HEK293T (cell line): ENCODE measurements around the gene EML4.

Source experiments
- ARNT ChIP-seq: fragments of 450-650 bp; IDR thresholded peaks from 2 replicates; pipeline ENCODE4 v1.6.1; 2017; ENCODE audit warnings: mild to moderate bottlenecking
- BHLHE40 ChIP-seq: fragments of 450-650 bp; IDR thresholded peaks from 2 replicates; pipeline ENCODE4 v1.6.1; 2016; ENCODE audit warnings: mild to moderate bottlenecking, moderate library complexity, borderline replicate concordance
- CTBP1 ChIP-seq: fragments of 450-650 bp; IDR thresholded peaks from 2 replicates; pipeline ENCODE4 v1.6.1; 2016; ENCODE audit warnings: borderline replicate concordance
- ELF4 ChIP-seq: fragments of 450-650 bp; IDR thresholded peaks from 2 replicates; pipeline ENCODE4 v1.6.1; 2017; ENCODE audit warnings: antibody characterized with exemption
- FOXK2 ChIP-seq: fragments of 450-650 bp; IDR thresholded peaks from 2 replicates; pipeline ENCODE4 v1.6.1; 2016; ENCODE audit warnings: mild to moderate bottlenecking
- HDGF ChIP-seq: fragments of 450-650 bp; IDR thresholded peaks from 2 replicates; pipeline ENCODE4 v1.6.1; 2017; ENCODE audit warnings: antibody characterized with exemption, borderline replicate concordance
- LEF1 ChIP-seq: fragments of 450-650 bp; IDR thresholded peaks from 2 replicates; pipeline ENCODE4 v1.6.1; 2017; ENCODE audit warnings: mild to moderate bottlenecking, borderline replicate concordance
- NFRKB ChIP-seq: fragments of 450-650 bp; IDR thresholded peaks from 2 replicates; pipeline ENCODE4 v1.6.1; 2016; ENCODE audit warnings: mild to moderate bottlenecking, moderate library complexity
- PKNOX1 ChIP-seq: fragments of 450-650 bp; IDR thresholded peaks from 2 replicates; pipeline ENCODE4 v1.6.1; 2016
- SP1 ChIP-seq: fragments of 450-650 bp; IDR thresholded peaks from 2 replicates; pipeline ENCODE4 v1.6.1; 2017
- SUZ12 ChIP-seq: fragments of 450-650 bp; IDR thresholded peaks from 2 replicates; pipeline ENCODE4 v1.6.1; 2016; ENCODE audit warnings: mild to moderate bottlenecking
- TARDBP ChIP-seq: fragments of 450-650 bp; IDR thresholded peaks from 2 replicates; pipeline ENCODE4 v1.6.1; 2016
- ZNF384 ChIP-seq: fragments of 450-650 bp; IDR thresholded peaks from 2 replicates; pipeline ENCODE4 v1.6.1; 2016

DNA sequence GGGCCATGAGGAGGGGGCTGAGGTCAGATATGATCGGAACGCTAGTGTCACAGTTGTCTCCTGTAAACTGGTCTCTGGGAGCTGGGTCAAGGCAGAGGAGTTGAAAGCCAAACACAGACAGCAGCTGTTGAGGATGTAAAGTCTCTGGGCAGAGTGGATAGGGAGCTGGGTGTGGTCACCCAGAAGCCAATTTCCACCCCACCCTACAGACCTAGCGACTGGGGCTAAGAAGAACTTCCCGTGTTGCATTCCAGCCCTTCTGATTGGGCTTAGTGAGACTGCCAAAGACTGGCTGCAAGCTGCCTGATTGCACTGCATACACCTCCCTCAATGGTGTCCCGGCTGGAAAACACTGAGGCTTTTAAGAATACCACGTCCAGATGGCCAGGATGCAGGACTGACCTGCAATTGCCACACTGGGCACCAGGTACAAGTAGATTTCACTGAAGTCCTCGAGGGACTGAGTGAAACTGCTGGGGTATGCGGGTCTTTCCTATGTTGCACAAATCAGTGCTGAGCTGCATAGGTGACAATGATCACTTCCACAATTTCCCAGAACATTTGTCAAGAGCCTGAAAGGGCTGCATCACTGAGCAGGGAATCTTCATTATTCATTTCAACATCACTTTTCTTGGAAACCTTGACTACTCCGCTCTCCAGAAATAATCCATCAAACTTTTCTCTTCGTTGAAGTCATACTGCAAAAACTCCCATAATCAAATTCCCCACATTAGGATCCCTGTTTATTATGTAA is 43.1 kb upstream of the EML4 start:
- no peak for TF ChIP-seq ZNF384
- no peak for TF ChIP-seq HDGF
- no peak for TF ChIP-seq LEF1
- no peak for TF ChIP-seq PKNOX1
- TF ChIP-seq NFRKB, result no peak
- no peak for TF ChIP-seq ELF4
- TF ChIP-seq TARDBP, result no peak
- no peak for TF ChIP-seq BHLHE40
- TF ChIP-seq SP1, result no peak
- no peak for TF ChIP-seq SUZ12
- no peak for TF ChIP-seq FOXK2
- TF ChIP-seq CTBP1, result no peak
- no peak for TF ChIP-seq ARNT
